RPMI7951 (cell line): ENCODE data around the gene GAL3ST2. TPM values are rescaled to one million over a fixed set of nuclear protein-coding genes. Genes with fewer than 3 reads are reported as not detected.
"Not testable (repeated sequence)": the region's sequence is repeated elsewhere in the genome, so short reads cannot be mapped to it uniquely, and the experiment has no call there.

Source experiments
- DNase-seq: peaks from one replicate; pipeline ENCODE4 v3.0.0-alpha.2; 2012; ENCODE audit warnings: low read depth
- total RNA-seq: library from RNA; depleted of rRNA; stranded (reverse); fragments of >200 nt; shearing (Covaris generic); gene quantifications from 2 replicates; pipeline ENCODE4 v1.2.3, GENCODE V29; 2014

The GAL3ST2 gene
- total RNA-seq, 1 experiment from 2014 or later, result not detected

GRCh38 chr2:241820625-241821384, 44.2 kb downstream of the GAL3ST2 start:
- no peak for DNase-seq

- no peak for DNase-seq
Measured at GRCh38 chr2:241821460-241822263, 45.0 kb downstream of the GAL3ST2 start.

- DNase-seq, result no peak
Measured at GRCh38 chr2:241822264-241822623, 45.6 kb downstream of the GAL3ST2 start.

GRCh38 chr2:241823531-241824437, 47.2 kb downstream of the GAL3ST2 start:
- DNase-seq, result not testable (repeated sequence)

GRCh38 chr2:241827394-241827793, 50.8 kb downstream of the GAL3ST2 start:
- no peak for DNase-seq

GRCh38 chr2:241833101-241833663, 56.6 kb downstream of the GAL3ST2 start:
- peak; percentile 49 for DNase-seq

- not testable (repeated sequence) for DNase-seq
Measured at GRCh38 chr2:241833756-241834526, 57.3 kb downstream of the GAL3ST2 start.

- DNase-seq, result no peak
Measured at GRCh38 chr2:241834527-241835210, 58.0 kb downstream of the GAL3ST2 start.

GRCh38 chr2:241835611-241836010, 59.0 kb downstream of the GAL3ST2 start:
- peak; percentile 29 for DNase-seq

GRCh38 chr2:241836292-241836691, 59.7 kb downstream of the GAL3ST2 start:
- no peak for DNase-seq

GRCh38 chr2:241837197-241837965, 60.8 kb downstream of the GAL3ST2 start:
- no peak for DNase-seq

GRCh38 chr2:241841181-241842066, 64.8 kb downstream of the GAL3ST2 start:
- DNase-seq, result no peak

- no peak for DNase-seq
Measured at GRCh38 chr2:241842067-241842415, 65.4 kb downstream of the GAL3ST2 start.

- DNase-seq, result no peak
Measured at GRCh38 chr2:241842620-241843211, 66.1 kb downstream of the GAL3ST2 start.

GRCh38 chr2:241843321-241844065, 66.9 kb downstream of the GAL3ST2 start:
- no peak for DNase-seq

- DNase-seq, result peak; percentile 53
Measured at GRCh38 chr2:241844066-241844728, 67.6 kb downstream of the GAL3ST2 start.
